NOMO-1 (cell line): ENCODE measurements around the gene KIRREL3.

Experiments used
- DNase-seq, 2 experiments: peaks; one replicate each; lab custom pipeline; 2025; ENCODE audit not compliant: unreplicated experiment in 2 of 2; lab: John Stamatoyannopoulos, UW

The KIRREL3 gene

GRCh38 chr11:126546694-126547093 lies 453.9 kb downstream of the KIRREL3 start:
- DNase-seq, result no peak

- no peak for DNase-seq
These were observed 454.4 kb downstream of the KIRREL3 start for GRCh38 chr11:126546191-126546590.

- DNase-seq, result no peak
These were observed 455.5 kb downstream of the KIRREL3 start for GRCh38 chr11:126545057-126545555.

GRCh38 chr11:126544108-126545056 lies 456.2 kb downstream of the KIRREL3 start:
- no peak for DNase-seq

- no peak for DNase-seq
These were observed 456.9 kb downstream of the KIRREL3 start for GRCh38 chr11:126543691-126544090.

GRCh38 chr11:126542334-126543015 lies 458.1 kb downstream of the KIRREL3 start:
- DNase-seq, result no peak

- no peak for DNase-seq
These were observed 462.5 kb downstream of the KIRREL3 start for GRCh38 chr11:126538071-126538470.

GRCh38 chr11:126537492-126537891 lies 463.1 kb downstream of the KIRREL3 start:
- DNase-seq, result no peak

GRCh38 chr11:126534141-126534805 lies 466.3 kb downstream of the KIRREL3 start:
- DNase-seq, result no peak

- no peak for DNase-seq
These were observed 467.0 kb downstream of the KIRREL3 start for GRCh38 chr11:126533560-126533959.

- no peak for DNase-seq
These were observed 470.2 kb downstream of the KIRREL3 start for GRCh38 chr11:126530416-126530815.

- no peak for DNase-seq
These were observed 471.5 kb downstream of the KIRREL3 start for GRCh38 chr11:126529037-126529436.

GRCh38 chr11:126528075-126528474 lies 472.5 kb downstream of the KIRREL3 start:
- DNase-seq, result no peak

GRCh38 chr11:126527651-126528050 lies 472.9 kb downstream of the KIRREL3 start:
- no peak for DNase-seq

- DNase-seq, result no peak
These were observed 474.1 kb downstream of the KIRREL3 start for GRCh38 chr11:126526471-126526870.

- no peak for DNase-seq
These were observed 474.9 kb downstream of the KIRREL3 start for GRCh38 chr11:126525702-126526101.

GRCh38 chr11:126525216-126525615 lies 475.4 kb downstream of the KIRREL3 start:
- no peak for DNase-seq

GRCh38 chr11:126523441-126524205 lies 476.9 kb downstream of the KIRREL3 start:
- no peak for DNase-seq

- no peak for DNase-seq
These were observed 478.0 kb downstream of the KIRREL3 start for GRCh38 chr11:126522606-126523005.

GRCh38 chr11:126522152-126522551 lies 478.4 kb downstream of the KIRREL3 start:
- DNase-seq, result no peak
